Measurements from ENCODE around the gene PAEP. TPM values are rescaled to one million over a fixed set of nuclear protein-coding genes. Genes with fewer than 3 reads are reported as not detected.
"Not testable (repeated sequence)": the region's sequence is repeated elsewhere in the genome, so short reads cannot be mapped to it uniquely, and the experiment has no call there.

Gene PAEP
- total RNA-seq, 1 donor from 2014 or later = not detected

DNA sequence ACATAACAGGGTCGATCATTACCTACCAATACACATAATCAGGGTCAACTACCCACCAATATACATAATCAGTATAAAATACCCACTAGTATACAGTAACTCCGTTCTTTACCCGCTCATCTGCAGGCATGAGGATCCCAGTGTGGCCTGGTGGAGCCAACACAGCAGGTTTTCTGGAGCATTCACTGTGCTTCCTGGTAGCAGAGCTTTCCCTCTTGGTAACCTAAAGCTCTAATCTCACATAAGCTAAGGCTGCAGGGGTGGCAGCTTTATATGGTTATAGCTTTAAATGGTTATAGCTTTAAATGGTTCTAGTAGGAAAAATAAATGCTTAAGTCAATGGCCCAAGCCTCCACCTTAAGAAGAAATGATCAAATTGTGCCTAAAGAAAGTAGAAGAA, 28.4 kb upstream of the PAEP start:
- intact Hi-C loops (cut with micrococcal nuclease) = no loop called here
- no peak overlapping the region for H3K27ac Mint-ChIP-seq
- H3K9me3 Mint-ChIP-seq = no peaks in the 10 kb centered on the region
- DNase-seq (ENCODE audit: low spot score) = no peak
- no peaks in the 10 kb centered on the region for H3K4me1 Mint-ChIP-seq (ENCODE audit: low read depth)
- no peak overlapping the region for H3K4me3 Mint-ChIP-seq (ENCODE audit: low read depth)
- peaks cover 10% of the 10 kb centered on the region for H3K27me3 Mint-ChIP-seq (ENCODE audit: low read depth)
- H3K36me3 Mint-ChIP-seq (ENCODE audit: low read depth) = no peaks in the 10 kb centered on the region

DNA sequence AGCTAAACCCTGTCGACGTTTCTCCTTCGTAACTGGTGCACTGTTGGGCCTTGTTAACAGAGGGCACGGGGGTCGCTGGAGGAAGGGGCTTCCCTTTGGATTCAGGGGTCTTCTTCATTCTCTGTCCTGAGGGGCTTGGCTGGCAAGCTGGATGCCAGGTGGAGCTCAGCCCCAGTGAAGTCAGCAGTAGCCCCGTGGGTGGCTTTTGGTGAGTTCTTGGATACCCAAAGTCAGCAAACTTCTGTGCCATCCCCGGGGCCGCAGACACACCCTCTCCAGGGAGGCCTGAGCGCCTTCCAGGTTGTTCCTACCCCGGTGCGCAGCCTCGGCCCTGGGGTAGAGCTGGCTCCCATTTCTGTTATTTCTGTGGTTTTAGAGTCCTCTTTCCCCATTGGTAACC, 27.9 kb upstream of the PAEP start:
- no peak overlapping the region for H3K4me3 Mint-ChIP-seq (ENCODE audit: low read depth)
- no peaks in the 10 kb centered on the region for H3K4me1 Mint-ChIP-seq (ENCODE audit: low read depth)
- intact Hi-C loops (cut with micrococcal nuclease) = no loop called here
- no peaks in the 10 kb centered on the region for H3K36me3 Mint-ChIP-seq (ENCODE audit: low read depth)
- H3K27ac Mint-ChIP-seq = no peak overlapping the region
- H3K9me3 Mint-ChIP-seq = no peaks in the 10 kb centered on the region
- no peak for DNase-seq (ENCODE audit: low spot score)
- peaks cover 14% of the 10 kb centered on the region for H3K27me3 Mint-ChIP-seq (ENCODE audit: low read depth)

DNA sequence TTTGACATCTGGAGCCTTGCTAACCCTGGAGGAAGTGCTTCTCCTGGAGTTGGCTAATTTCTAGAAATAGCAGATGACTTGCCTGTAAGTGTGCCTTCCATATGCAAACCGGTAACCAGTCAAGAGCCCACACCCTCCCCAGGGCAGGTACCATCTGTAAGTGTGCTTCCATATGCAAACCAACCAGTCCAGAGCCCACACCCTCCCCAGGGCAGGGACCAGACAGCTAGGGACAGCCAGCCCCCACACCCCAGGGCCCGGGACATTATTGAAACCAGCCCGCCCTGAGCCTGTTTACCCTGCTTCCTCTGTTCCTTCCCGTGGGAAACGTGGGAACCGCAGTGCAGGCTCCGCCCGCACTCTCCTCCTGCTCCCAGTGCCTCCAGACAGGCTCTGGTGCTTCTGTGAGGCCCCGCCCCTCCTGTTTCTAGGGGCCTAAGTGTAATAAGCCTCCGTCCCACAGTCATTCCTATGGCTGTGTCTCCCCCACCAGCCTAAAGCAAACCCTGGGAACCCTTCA, 27.3 kb upstream of the PAEP start:
- H3K4me3 Mint-ChIP-seq (ENCODE audit: low read depth); H3K36me3 Mint-ChIP-seq (ENCODE audit: low read depth); H3K4me1 Mint-ChIP-seq (ENCODE audit: low read depth); DNase-seq (ENCODE audit: low spot score); H3K9me3 Mint-ChIP-seq; H3K27ac Mint-ChIP-seq; intact Hi-C loops (cut with micrococcal nuclease): not testable (repeated sequence)
- peaks cover 14% of the 10 kb centered on the region for H3K27me3 Mint-ChIP-seq (ENCODE audit: low read depth)

DNA sequence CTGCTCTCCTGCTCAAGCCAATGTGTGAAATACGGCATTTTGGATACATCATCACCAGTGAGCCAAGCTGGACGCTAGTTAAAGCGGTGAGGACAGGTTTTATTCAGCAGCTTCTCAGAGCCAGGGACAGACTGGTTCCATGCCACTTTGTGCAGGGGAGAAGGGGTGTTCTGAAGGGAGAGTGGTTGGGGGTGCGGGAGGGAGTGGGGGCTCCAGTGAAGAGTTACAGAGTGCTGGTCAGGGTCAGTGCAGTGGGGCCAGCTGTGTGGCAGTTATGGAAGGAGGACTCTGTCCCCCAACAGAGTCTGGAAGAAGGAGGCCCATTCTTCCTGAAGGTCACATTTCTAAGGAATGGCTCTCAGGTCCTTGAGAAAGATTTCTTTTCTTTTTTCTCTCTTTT, 26.7 kb upstream of the PAEP start:
- intact Hi-C loops (cut with micrococcal nuclease); H3K9me3 Mint-ChIP-seq; H3K4me3 Mint-ChIP-seq (ENCODE audit: low read depth); DNase-seq (ENCODE audit: low spot score); H3K36me3 Mint-ChIP-seq (ENCODE audit: low read depth); H3K4me1 Mint-ChIP-seq (ENCODE audit: low read depth); H3K27ac Mint-ChIP-seq: not testable (repeated sequence)
- peaks cover 14% of the 10 kb centered on the region for H3K27me3 Mint-ChIP-seq (ENCODE audit: low read depth)

DNA sequence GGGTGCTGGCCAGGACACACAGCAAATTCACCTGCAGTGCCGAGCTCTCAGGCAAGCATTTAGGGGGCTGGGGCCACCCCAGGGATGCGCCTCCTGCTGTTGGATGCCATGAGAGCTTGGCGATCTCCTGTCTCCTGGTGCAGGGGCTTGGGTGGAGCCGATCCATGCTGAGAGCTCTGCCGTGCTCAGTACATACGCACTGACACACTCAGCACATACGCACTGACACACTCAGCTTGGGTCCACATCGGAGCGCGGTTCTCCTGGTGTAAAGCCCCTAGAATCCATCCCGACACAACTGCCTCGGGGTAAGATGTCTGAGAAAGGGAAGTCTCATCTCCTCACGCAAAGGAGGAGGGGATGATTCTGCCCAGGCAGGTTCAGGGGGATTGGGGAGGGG, 25.9 kb upstream of the PAEP start:
- H3K27ac Mint-ChIP-seq; H3K9me3 Mint-ChIP-seq; H3K4me1 Mint-ChIP-seq (ENCODE audit: low read depth); H3K36me3 Mint-ChIP-seq (ENCODE audit: low read depth); DNase-seq (ENCODE audit: low spot score); H3K4me3 Mint-ChIP-seq (ENCODE audit: low read depth); intact Hi-C loops (cut with micrococcal nuclease): not testable (repeated sequence)
- peaks cover 14% of the 10 kb centered on the region for H3K27me3 Mint-ChIP-seq (ENCODE audit: low read depth)

- no peak for DNase-seq (ENCODE audit: low spot score)
- H3K4me3 Mint-ChIP-seq (ENCODE audit: low read depth) = no peak overlapping the region
- H3K27me3 Mint-ChIP-seq (ENCODE audit: low read depth) = peaks cover 14% of the 10 kb centered on the region
- H3K9me3 Mint-ChIP-seq = no peaks in the 10 kb centered on the region
- H3K4me1 Mint-ChIP-seq (ENCODE audit: low read depth) = no peaks in the 10 kb centered on the region
- H3K27ac Mint-ChIP-seq = no peak overlapping the region
- intact Hi-C loops (cut with micrococcal nuclease) = no loop called here
- no peaks in the 10 kb centered on the region for H3K36me3 Mint-ChIP-seq (ENCODE audit: low read depth)
Measured at GRCh38 chr9:135536216-135536615, 25.3 kb upstream of the PAEP start.

GRCh38 chr9:135543262-135543894, 18.2 kb upstream of the PAEP start:
- H3K4me1 Mint-ChIP-seq (ENCODE audit: low read depth); H3K9me3 Mint-ChIP-seq; intact Hi-C loops (cut with micrococcal nuclease); H3K27me3 Mint-ChIP-seq (ENCODE audit: low read depth); DNase-seq (ENCODE audit: low spot score); H3K36me3 Mint-ChIP-seq (ENCODE audit: low read depth); H3K27ac Mint-ChIP-seq; H3K4me3 Mint-ChIP-seq (ENCODE audit: low read depth): not testable (repeated sequence)

DNA sequence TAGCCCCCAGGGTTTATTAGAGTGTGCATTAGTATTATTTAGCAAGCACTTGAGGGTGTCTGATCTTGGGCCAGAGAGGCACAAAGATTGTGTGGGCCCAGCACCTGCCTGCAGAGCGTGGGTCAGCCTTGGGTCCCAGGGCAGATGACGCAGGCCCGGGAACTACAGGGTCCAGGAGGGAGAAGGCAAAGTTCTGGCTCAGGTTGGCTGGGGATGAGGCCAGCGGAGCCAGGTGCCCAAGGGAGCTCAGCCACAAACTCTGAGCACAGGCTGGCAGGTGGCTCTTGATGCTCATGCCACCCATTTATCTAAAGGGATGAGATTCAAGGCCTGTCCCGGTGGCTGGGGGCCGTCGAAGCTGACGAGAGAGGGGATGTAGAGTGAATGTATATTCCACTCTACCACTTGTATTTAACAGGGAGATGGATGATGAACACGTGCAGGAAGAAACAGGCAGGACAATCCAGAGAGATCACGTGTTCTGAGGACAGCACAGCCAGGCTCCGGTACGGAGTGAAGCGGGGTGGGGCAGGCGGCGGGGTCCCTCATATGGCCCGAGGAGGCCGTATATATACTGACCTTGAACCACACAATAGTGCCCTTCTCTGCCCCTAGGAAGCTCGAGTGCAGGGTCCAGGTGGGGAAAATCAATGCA, 16.4 kb upstream of the PAEP start:
- no peaks in the 10 kb centered on the region for H3K9me3 Mint-ChIP-seq
- no peaks in the 10 kb centered on the region for H3K4me1 Mint-ChIP-seq (ENCODE audit: low read depth)
- no peak for DNase-seq (ENCODE audit: low spot score)
- intact Hi-C loops (cut with micrococcal nuclease) = no loop called here
- no peak overlapping the region for H3K4me3 Mint-ChIP-seq (ENCODE audit: low read depth)
- no peak overlapping the region for H3K27ac Mint-ChIP-seq
- peaks cover 5% of the 10 kb centered on the region for H3K27me3 Mint-ChIP-seq (ENCODE audit: low read depth)
- H3K36me3 Mint-ChIP-seq (ENCODE audit: low read depth) = no peaks in the 10 kb centered on the region

- H3K27me3 Mint-ChIP-seq (ENCODE audit: low read depth); H3K36me3 Mint-ChIP-seq (ENCODE audit: low read depth); H3K4me3 Mint-ChIP-seq (ENCODE audit: low read depth); intact Hi-C loops (cut with micrococcal nuclease); H3K4me1 Mint-ChIP-seq (ENCODE audit: low read depth); H3K27ac Mint-ChIP-seq; H3K9me3 Mint-ChIP-seq; DNase-seq (ENCODE audit: low spot score): not testable (repeated sequence)
Measured at GRCh38 chr9:135545646-135546176, 15.8 kb upstream of the PAEP start, which contains the start of gene OBP2A. Gene OBP2A, plus strand, starts transcription at chr9:135546126. Its CDS starts 55 bp downstream, at chr9:135546181.

GRCh38 chr9:135546792-135547617, 14.6 kb upstream of the PAEP start:
- H3K9me3 Mint-ChIP-seq; H3K27me3 Mint-ChIP-seq (ENCODE audit: low read depth); H3K27ac Mint-ChIP-seq; intact Hi-C loops (cut with micrococcal nuclease); H3K4me1 Mint-ChIP-seq (ENCODE audit: low read depth); H3K4me3 Mint-ChIP-seq (ENCODE audit: low read depth); H3K36me3 Mint-ChIP-seq (ENCODE audit: low read depth); DNase-seq (ENCODE audit: low spot score): not testable (repeated sequence)

DNA sequence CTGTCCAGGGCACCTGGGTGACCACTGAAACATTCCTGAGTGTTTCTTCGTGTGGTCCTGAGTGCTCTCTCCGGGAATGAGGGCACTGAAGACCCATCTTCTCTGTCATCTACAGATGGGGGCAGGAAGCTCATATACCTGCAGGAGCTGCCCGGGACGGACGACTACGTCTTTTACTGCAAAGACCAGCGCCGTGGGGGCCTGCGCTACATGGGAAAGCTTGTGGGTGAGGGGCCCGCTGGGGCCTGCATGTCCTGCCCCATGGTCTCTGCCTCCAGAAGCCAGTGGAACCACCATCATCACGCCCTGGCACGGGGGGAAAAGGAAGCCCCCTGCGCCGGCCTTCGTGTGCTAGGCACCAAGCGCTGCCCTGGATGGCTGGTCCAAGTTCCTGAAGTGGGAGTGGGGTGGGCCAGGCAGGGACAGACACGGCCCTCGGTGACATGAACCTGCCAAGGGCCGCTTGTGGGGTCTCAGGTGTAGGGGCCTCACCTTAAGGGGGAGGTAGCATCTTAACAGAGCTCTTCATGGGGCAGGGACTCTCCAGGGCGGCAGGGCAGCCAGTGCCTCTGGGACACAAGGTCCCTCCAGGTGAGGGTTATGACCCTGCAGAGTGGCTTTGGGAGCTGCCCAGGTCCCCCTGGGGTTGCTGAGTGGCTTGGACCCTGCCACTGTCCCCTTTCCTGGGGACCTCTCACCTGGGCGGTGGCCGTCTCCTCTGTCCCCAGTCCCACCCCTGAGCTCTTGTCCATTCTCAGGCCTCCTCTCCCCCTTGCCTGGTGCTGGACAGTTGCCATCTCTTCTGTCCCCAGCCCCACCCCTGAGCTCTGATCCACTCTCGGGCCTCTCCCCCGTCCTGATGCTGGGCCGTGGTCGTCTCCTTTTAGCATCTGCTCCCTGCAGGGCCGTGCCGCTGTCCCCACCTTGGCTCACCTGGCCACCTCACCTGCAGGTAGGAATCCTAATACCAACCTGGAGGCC, 13.5 kb upstream of the PAEP start:
- no peak for DNase-seq (ENCODE audit: low spot score)
- intact Hi-C loops (cut with micrococcal nuclease) = no loop called here
- H3K27ac Mint-ChIP-seq = no peak overlapping the region
- H3K36me3 Mint-ChIP-seq (ENCODE audit: low read depth) = no peaks in the 10 kb centered on the region
- no peaks in the 10 kb centered on the region for H3K9me3 Mint-ChIP-seq
- H3K27me3 Mint-ChIP-seq (ENCODE audit: low read depth) = peaks cover 5% of the 10 kb centered on the region
- H3K4me3 Mint-ChIP-seq (ENCODE audit: low read depth) = no peak overlapping the region
- no peaks in the 10 kb centered on the region for H3K4me1 Mint-ChIP-seq (ENCODE audit: low read depth)

All from activated T-helper 2 cell treated with anti-CD3 and anti-CD28 coated beads, Interferon-gamma antibody, Interleukin-2, Interleukin-4, amounts not matched to agents 10 μg/mL and 5 μg/mL and 100 μg/mL, durations not matched to agents 14 hours and 24 hours and 36 hours (primary cell).